HepG2 (cell line): ENCODE measurements around the gene SLC28A1. TPM values are rescaled to one million over a fixed set of nuclear protein-coding genes. Genes with fewer than 3 reads are reported as not detected.

Experiments used
- ARNT2 ChIP-seq: sonication (generic); formaldehyde crosslinking; IDR thresholded peaks from 2 replicates; pipeline ENCODE4 v1.8.0; 2022; ENCODE audit warnings: mild to moderate bottlenecking, low read depth, missing genetic modification reagents, moderate library complexity
- CENPT ChIP-seq: sonication (generic); formaldehyde crosslinking; IDR thresholded peaks from 2 replicates; pipeline ENCODE4 v1.8.0; 2022; ENCODE audit warnings: low read depth, mild to moderate bottlenecking, moderate library complexity, missing genetic modification reagents
- GMEB2 ChIP-seq: IDR thresholded peaks from 2 replicates; pipeline ENCODE4 v1.6.1; 2016; ENCODE audit warnings: missing biosample characterization, missing genetic modification reagents, low read depth
- HDAC1 ChIP-seq: sonication (generic); formaldehyde crosslinking; IDR thresholded peaks from 2 replicates; pipeline ENCODE4 v1.5.1; 2020; ENCODE audit warnings: mild to moderate bottlenecking, missing genetic modification reagents
- HOXD1 ChIP-seq: sonication (generic); formaldehyde crosslinking; IDR thresholded peaks from 2 replicates; pipeline ENCODE4 v1.5.0; 2020; ENCODE audit warnings: missing genetic modification reagents
- KLF9 ChIP-seq: IDR thresholded peaks from 2 replicates; pipeline ENCODE4 v1.6.1; 2016; ENCODE audit warnings: low read depth
- MED1 ChIP-seq: sonication (generic); formaldehyde crosslinking; IDR thresholded peaks from 2 replicates; pipeline ENCODE4 v1.4.0; 2020; ENCODE audit warnings: missing genetic modification reagents
- MTA1 ChIP-seq: sonication (generic); formaldehyde crosslinking; IDR thresholded peaks from 2 replicates; pipeline ENCODE4 v1.4.0; 2020; ENCODE audit warnings: missing genetic modification reagents, mild to moderate bottlenecking, borderline replicate concordance
- MXD4 ChIP-seq: IDR thresholded peaks from 2 replicates; pipeline ENCODE4 v1.6.1; 2016; ENCODE audit warnings: mild to moderate bottlenecking, missing biosample characterization, missing genetic modification reagents
- NCOA2 ChIP-seq: sonication (generic); formaldehyde crosslinking; IDR thresholded peaks from 2 replicates; pipeline ENCODE4 v1.8.0; 2022; ENCODE audit warnings: inconsistent platforms
- PAXIP1 ChIP-seq: sonication (generic); formaldehyde crosslinking; conservative IDR thresholded peaks from 2 replicates; pipeline ENCODE4 v1.4.0; 2020; ENCODE audit warnings: mild to moderate bottlenecking, missing genetic modification reagents, moderate library complexity
- RAD21 ChIP-seq: fragments of 450-650 bp; formaldehyde crosslinking; IDR thresholded peaks from 2 replicates; pipeline ENCODE4 v1.5.0; 2020; ENCODE audit warnings: mild to moderate bottlenecking
- SAP130 ChIP-seq: IDR thresholded peaks from 2 replicates; pipeline ENCODE4 v1.6.1; 2016; ENCODE audit warnings: low read depth
- TBX2 ChIP-seq: sonication (generic); formaldehyde crosslinking; IDR thresholded peaks from 2 replicates; pipeline ENCODE4 v1.5.0; 2020; ENCODE audit warnings: missing genetic modification reagents, mild to moderate bottlenecking, borderline replicate concordance
- ZNF367 ChIP-seq: sonication (generic); formaldehyde crosslinking; IDR thresholded peaks from 2 replicates; pipeline ENCODE4 v1.4.0; 2020; ENCODE audit warnings: missing genetic modification reagents, borderline replicate concordance
- ZNF501 ChIP-seq: sonication (generic); formaldehyde crosslinking; IDR thresholded peaks from 2 replicates; pipeline ENCODE4 v1.5.1; 2020; ENCODE audit warnings: mild to moderate bottlenecking, moderate library complexity, missing genetic modification reagents
- ZNF598 ChIP-seq: sonication (generic); formaldehyde crosslinking; IDR thresholded peaks from 2 replicates; pipeline ENCODE4 v1.5.1; 2020; ENCODE audit warnings: mild to moderate bottlenecking, missing genetic modification reagents, borderline replicate concordance
- ZNF710 ChIP-seq: sonication (generic); formaldehyde crosslinking; IDR thresholded peaks from 2 replicates; pipeline ENCODE4 v1.5.0; 2020; ENCODE audit warnings: mild to moderate bottlenecking, missing genetic modification reagents, borderline replicate concordance
- ZNF784 ChIP-seq: sonication (generic); formaldehyde crosslinking; IDR thresholded peaks from 2 replicates; pipeline ENCODE4 v1.5.1; 2020; ENCODE audit warnings: missing genetic modification reagents, mild to moderate bottlenecking, borderline replicate concordance
- ZNF792 ChIP-seq: IDR thresholded peaks from 2 replicates; pipeline ENCODE4 v1.6.1; 2016
- ZNF891 ChIP-seq: sonication (generic); formaldehyde crosslinking; IDR thresholded peaks from 2 replicates; pipeline ENCODE4 v1.5.0; 2020; ENCODE audit warnings: mild to moderate bottlenecking, missing genetic modification reagents
- ZSCAN30 ChIP-seq: sonication (generic); formaldehyde crosslinking; IDR thresholded peaks from 2 replicates; pipeline ENCODE4 v1.5.0; 2020; ENCODE audit warnings: mild to moderate bottlenecking, missing genetic modification reagents
- polyA plus RNA-seq, 8 experiments: library from polyadenylated mRNA; depleted of rRNA in 3 of 8; stranded (reverse) in 7 of 8; unstranded in 1 of 8; fragments of >200 nt; fragmentation: Illumina TruSeq in 4 of 8; extraction: Trizol in 4 of 8; gene quantifications; 2 replicates each; pipeline versions ENCODE4 v1.2.1 to v1.2.3, GENCODE V29; 2011 to 2016; ENCODE audit warnings: low read depth in 4 of 8, missing spikeins in 1 of 8, mixed read lengths in 1 of 8; ENCODE audit not compliant: insufficient read depth in 1 of 8
- total RNA-seq, 5 experiments: library from RNA; depleted of rRNA; stranded (reverse); fragments of >200 nt; fragmentation: Illumina TruSeq; extraction: Trizol; gene quantifications; 2 replicates each; pipeline ENCODE4 v1.2.3, GENCODE V29; 2016; ENCODE audit warnings: low read depth in 1 of 5

SLC28A1 gene
- total and polyA plus RNA-seq, 2 of the 13 experiments (the other 11 are each of a cell fraction or from before 2014, with no cell fraction given) = 0.31 to 5.8 TPM

GRCh38 chr15:84929795-84930603 lies 45.5 kb downstream of the SLC28A1 start (continued):
- TF ChIP-seq GMEB2 (no peak), TBX2 (peak; percentile 86; the same call in 1 of the 2 replicates), ZNF784 (CRISPR knock-in tag) (0 out of 2 replicates have a peak, but pooled peaks have one; percentile 47), RAD21 (CRISPR knock-in tag) (no peak), ZNF367 (CRISPR knock-in tag) (no peak), SAP130 (CRISPR knock-in tag) (peak; percentile 93), MXD4 (CRISPR knock-in tag) (no peak), CENPT (no peak), KLF9 (CRISPR knock-in tag) (no peak), ZNF501 (CRISPR knock-in tag) (0 out of 2 replicates have a peak, but pooled peaks have one; percentile 13), PAXIP1 (peak; percentile 77; the same call in 1 of the 2 replicates), ZNF710 (peak; percentile 43; the same call in 1 of the 2 replicates), HDAC1 (peak; percentile 62; the same call in 1 of the 2 replicates), MED1 (CRISPR knock-in tag) (peak; percentile 84), ZNF792 (CRISPR knock-in tag) (peak; percentile 62; the same call in 1 of the 2 replicates), NCOA2 (peak; percentile 43; the same call in 1 of the 2 replicates), HOXD1 (CRISPR knock-in tag) (no peak), ZSCAN30 (no peak), ZNF891 (CRISPR knock-in tag) (0 out of 2 replicates have a peak, but pooled peaks have one; percentile 25), ARNT2 (no peak), ZNF598 (CRISPR knock-in tag) (0 out of 2 replicates have a peak, but pooled peaks have one; percentile 41), MTA1 (CRISPR knock-in tag) (0 out of 2 replicates have a peak, but pooled peaks have one; percentile 35)
